Endodermal cell (in vitro differentiated cells): Measurements from ENCODE around the gene LGI4. TPM values are rescaled to one million over a fixed set of nuclear protein-coding genes. Genes with fewer than 3 reads are reported as not detected.

ENCODE experiments used
- DNase-seq: peaks from one replicate; pipeline ENCODE4 v3.0.0-alpha.2; 2017
- H3K27ac ChIP-seq: 2 replicates; pipeline ENCODE4 v1.5.1; 2013; ENCODE audit warnings: mild to moderate bottlenecking, low read depth, low read length, moderate library complexity
- H3K27me3 ChIP-seq: 2 replicates; pipeline ENCODE4 v1.6.1; 2013; ENCODE audit warnings: mild to moderate bottlenecking, low read length, moderate library complexity; ENCODE audit not compliant: insufficient read depth, control insufficient read depth, poor library complexity, severe bottlenecking
- H3K36me3 ChIP-seq: 2 replicates; pipeline ENCODE4 v1.7.0; 2013; ENCODE audit warnings: mild to moderate bottlenecking, low read length, moderate library complexity; ENCODE audit not compliant: control insufficient read depth, insufficient read depth
- H3K4me1 ChIP-seq: one replicate; pipeline ENCODE4 v1.7.0; 2013; ENCODE audit warnings: low read length; ENCODE audit not compliant: control insufficient read depth, insufficient read depth
- H3K4me3 ChIP-seq: 2 replicates; pipeline ENCODE4 v1.5.1; 2013; ENCODE audit warnings: mild to moderate bottlenecking, low read length, moderate library complexity
- H3K9ac ChIP-seq: 2 replicates; pipeline ENCODE4 v1.6.1; 2013; ENCODE audit warnings: mild to moderate bottlenecking, low read length, moderate library complexity; ENCODE audit not compliant: poor library complexity, severe bottlenecking; ENCODE audit errors: extremely low read depth
- H3K9me3 ChIP-seq: 2 replicates; pipeline ENCODE4 v1.6.1; 2013; ENCODE audit warnings: mild to moderate bottlenecking, low read length, moderate library complexity; ENCODE audit not compliant: control insufficient read depth
- H3K27ac Mint-ChIP-seq: 2 replicates; pipeline ENCODE4 v1.8.0; 2020; ENCODE audit warnings: mixed read lengths
- H3K27me3 Mint-ChIP-seq: 2 replicates; pipeline ENCODE4 v1.8.0; 2021; ENCODE audit warnings: mild to moderate bottlenecking, mixed read lengths; ENCODE audit not compliant: insufficient read depth
- H3K36me3 Mint-ChIP-seq: 2 replicates; pipeline ENCODE4 v1.8.0; 2020; ENCODE audit warnings: low read depth, mixed read lengths
- H3K4me1 Mint-ChIP-seq: 2 replicates; pipeline ENCODE4 v1.8.0; 2020; ENCODE audit warnings: mixed read lengths
- H3K4me3 Mint-ChIP-seq: 2 replicates; pipeline ENCODE4 v1.8.0; 2020; ENCODE audit warnings: mild to moderate bottlenecking, moderate library complexity, mixed read lengths
- H3K9me3 Mint-ChIP-seq: 2 replicates; pipeline ENCODE4 v1.8.0; 2020; ENCODE audit warnings: mild to moderate bottlenecking, mixed read lengths
- CTCF ChIP-seq: fragments of 200-600 bp; sonication (generic); conservative IDR thresholded peaks from 2 replicates; pipeline ENCODE4 v1.5.0; 2021; ENCODE audit warnings: antibody characterized with exemption, mild to moderate bottlenecking
- WGBS, 2 experiments: methylation state at CpG; one replicate each; pipeline versions ENCODE4 v1.1.5 to v1.1.7; 2013; ENCODE audit warnings: missing lambda C conversion rate in 2 of 2, mixed read lengths in 1 of 2; ENCODE audit not compliant: insufficient coverage in 1 of 2, insufficient read length in 1 of 2; 5-methylcytosine and 5-hydroxymethylcytosine counted together
- total RNA-seq, 2 donors: library from RNA; stranded (reverse); fragmentation: NEBNext Ultra II Directional in 1 of 2; extraction: Animal tissue kit (Norgen Biotek cat#: 25700) in 1 of 2; gene quantifications; 2 replicates in 1 of 2; 3 replicates in 1 of 2; pipeline ENCODE4 v1.2.1, GENCODE V29; 2021

LGI4 gene
- total RNA-seq, 2 donors from 2014 or later: 0.27 to 0.37 TPM

GRCh38 chr19:35138305-35138892, 3.5 kb upstream of the LGI4 start, which contains the start of gene FXYD1:
Gene FXYD1, plus strand, starts transcription at chr19:35138824. Its CDS starts 1,256 bp downstream, at chr19:35140080.
- Mint-ChIP-seq H3K27ac (no peak within 1 kb of the TSS), H3K4me1 (peaks cover 14% of the 10 kb centered on the region), H3K9me3 (no peaks in the 10 kb centered on the region), H3K36me3 (no peaks in the 10 kb centered on the region), H3K27me3 (peaks cover 21% of the 10 kb centered on the region), H3K4me3 (no peak within 1 kb of the TSS)
- H3K36me3 ChIP-seq: no peaks in the 10 kb centered on the region
- 73% methylated on average over 10 of the region's 18 CpGs; no CpG with 5 or more reads in 1 of the 2 experiments for WGBS, 2 experiments
- TF ChIP-seq CTCF: no peak
- H3K27me3 ChIP-seq: peaks cover 28% of the 10 kb centered on the region
- H3K4me1 ChIP-seq: no peaks in the 10 kb centered on the region
- H3K4me3 ChIP-seq: no peak within 1 kb of the TSS
- peak within 1 kb of the TSS; percentile 80 for H3K27ac ChIP-seq
- H3K9ac ChIP-seq: no peak within 1 kb of the TSS
- no peak for DNase-seq
- H3K9me3 ChIP-seq: no peaks in the 10 kb centered on the region

- Mint-ChIP-seq H3K4me1 (peaks cover 12% of the 10 kb centered on the region), H3K27me3 (peaks cover 17% of the 10 kb centered on the region), H3K27ac (no peak overlapping the region), H3K4me3 (no peak overlapping the region), H3K36me3 (no peaks in the 10 kb centered on the region), H3K9me3 (no peaks in the 10 kb centered on the region)
- Histone ChIP-seq H3K4me3 (no peak overlapping the region), H3K27ac (no peak overlapping the region), H3K9ac (no peak overlapping the region), H3K36me3 (no peaks in the 10 kb centered on the region), H3K4me1 (no peaks in the 10 kb centered on the region), H3K27me3 (peaks cover 19% of the 10 kb centered on the region), H3K9me3 (no peaks in the 10 kb centered on the region)
- no peak for TF ChIP-seq CTCF
- DNase-seq: no peak
- 90 to 91% methylated on average over 3 to 9 of the region's 9 CpGs for WGBS, 2 experiments
These were observed 2.3 kb upstream of the LGI4 start for GRCh38 chr19:35136977-35137702.

GRCh38 chr19:35136231-35136630, 1.4 kb upstream of the LGI4 start:
- H3K9ac ChIP-seq: no peak overlapping the region
- no peaks in the 10 kb centered on the region for H3K9me3 Mint-ChIP-seq
- H3K27ac Mint-ChIP-seq: no peak overlapping the region
- no peaks in the 10 kb centered on the region for H3K36me3 Mint-ChIP-seq
- no peaks in the 10 kb centered on the region for H3K4me1 ChIP-seq
- H3K9me3 ChIP-seq: no peaks in the 10 kb centered on the region
- H3K27me3 Mint-ChIP-seq: peaks cover 8% of the 10 kb centered on the region
- TF ChIP-seq CTCF: no peak
- H3K27ac ChIP-seq: no peak overlapping the region
- no peak overlapping the region for H3K4me3 ChIP-seq
- H3K36me3 ChIP-seq: no peaks in the 10 kb centered on the region
- no peak overlapping the region for H3K4me3 Mint-ChIP-seq
- H3K27me3 ChIP-seq: peaks cover 11% of the 10 kb centered on the region
- H3K4me1 Mint-ChIP-seq: peaks cover 4% of the 10 kb centered on the region
- 85 to 88% methylated on average over 11 of the region's 11 CpGs for WGBS, 2 experiments
- DNase-seq: no peak
